HCT116 (cell line): ENCODE data around the gene PLS3. TPM values are rescaled to one million over a fixed set of nuclear protein-coding genes. Genes with fewer than 3 reads are reported as not detected.

Experiments used
- ATAC-seq: fragments of 200-7000 bp; cut with Tn5 transposase; 2 replicates; pipeline ENCODE4 v1.9.1; 2020; ENCODE audit warnings: mild to moderate bottlenecking, moderate library complexity
- BruUV-seq: library from RNA; stranded (reverse); fragments of 400-500 nt; replicated peaks from 2 replicates; lab custom pipeline; 2021; lab: Mats Ljungman, UMichigan
- CTCF ChIA-PET: fragments of 300-600 bp; sonication (Branson Sonifier 250); formaldehyde crosslinking; loops from one replicate; lab custom pipeline; 2021; ENCODE audit warnings: antibody characterized with exemption; lab: Charles Lee
- POLR2A ChIA-PET: fragments of 300-600, 350-600 bp; sonication (Branson Sonifier 250); formaldehyde crosslinking; loops from one replicate; lab custom pipeline; 2021; ENCODE audit warnings: antibody characterized with exemption; lab: Charles Lee
- RAD21 ChIA-PET, 2 experiments: fragments of 300-600 bp; sonication (Branson Sonifier 250); formaldehyde crosslinking; loops; one replicate each; lab custom pipeline; 2023; ENCODE audit warnings: low total read pairs in 2 of 2; ENCODE audit not compliant: uncharacterized antibody in 2 of 2, unreplicated experiment in 2 of 2, low non-redundant PET in 1 of 2; lab: Charles Lee
- DNase-seq: peaks from one replicate; pipeline ENCODE4 v3.0.0-alpha.2; 2010; ENCODE audit warnings: low read depth, low spot score
- H2AFZ ChIP-seq: fragments of 200-600 bp; shearing (Covaris generic), sonication (generic); 2 replicates; pipeline ENCODE4 v1.6.1; 2017; ENCODE audit warnings: low read depth, mixed run types, mixed read lengths, antibody characterized with exemption, low read length; ENCODE audit not compliant: poor library complexity, severe bottlenecking
- H3K27ac ChIP-seq: 2 replicates; pipeline ENCODE4 v1.5.1; 2012; ENCODE audit warnings: low read depth, low read length
- H3K27me3 ChIP-seq: fragments of 200-600 bp; sonication (generic); 2 replicates; pipeline ENCODE4 v1.6.1; 2016; ENCODE audit warnings: mixed run types, low read length, mixed read lengths; ENCODE audit not compliant: insufficient read depth
- H3K36me3 ChIP-seq, 2 experiments: fragments of 200-500 bp in 1 of 2; fragments of 200-600 bp in 1 of 2; sonication (Bioruptor generic) in 1 of 2; sonication (generic) in 1 of 2; 2 replicates each; pipeline versions ENCODE4 v1.5.1 to v1.6.1; 2014 to 2016; ENCODE audit warnings: low read length in 2 of 2, inconsistent platforms in 1 of 2, mixed read lengths in 1 of 2, mixed run types in 1 of 2; ENCODE audit not compliant: insufficient read depth in 2 of 2, control insufficient read depth in 1 of 2
- H3K4me1 ChIP-seq, 2 experiments: fragments of 200-600 bp in 1 of 2; sonication (generic) in 1 of 2; 2 replicates each; pipeline versions ENCODE4 v1.5.1 to v1.6.1; 2012 to 2017; ENCODE audit warnings: low read length in 2 of 2, inconsistent platforms in 1 of 2, mild to moderate bottlenecking in 1 of 2, mixed read lengths in 1 of 2, mixed run types in 1 of 2, moderate library complexity in 1 of 2; ENCODE audit not compliant: insufficient read depth in 2 of 2, control insufficient read depth in 1 of 2
- H3K4me2 ChIP-seq: fragments of 200-600 bp; sonication (generic); 2 replicates; pipeline ENCODE4 v1.6.1; 2017; ENCODE audit warnings: mixed run types, low read length, mixed read lengths
- H3K4me3 ChIP-seq, 2 experiments: fragments of 200-600 bp in 1 of 2; sonication (generic) in 1 of 2; replicated peaks in 1 of 2; 2 replicates each; pipeline ENCODE4 v1.5.1; 2011 to 2016; ENCODE audit warnings: low read length in 2 of 2, control low read depth in 1 of 2, low read depth in 1 of 2, mild to moderate bottlenecking in 1 of 2, mixed read lengths in 1 of 2, mixed run types in 1 of 2
- H3K79me2 ChIP-seq: fragments of 200-600 bp; sonication (generic); 2 replicates; pipeline ENCODE4 v1.6.1; 2017; ENCODE audit warnings: mild to moderate bottlenecking, mixed run types, low read length, moderate library complexity, mixed read lengths; ENCODE audit not compliant: insufficient read depth
- H3K9ac ChIP-seq: fragments of 200-600 bp; sonication (generic); 2 replicates; pipeline ENCODE4 v1.6.1; 2016; ENCODE audit warnings: low read length, mixed read lengths
- H3K9me2 ChIP-seq: fragments of 200-600 bp; sonication (generic), shearing (Covaris generic); 2 replicates; pipeline ENCODE4 v1.6.1; 2017; ENCODE audit warnings: mixed run types, mild to moderate bottlenecking, moderate library complexity; ENCODE audit not compliant: insufficient read depth
- H3K9me3 ChIP-seq, 2 experiments: fragments of 200-500 bp in 1 of 2; fragments of 200-600 bp in 1 of 2; sonication (Bioruptor generic) in 1 of 2; sonication (generic) in 1 of 2; 2 replicates each; pipeline ENCODE4 v1.6.1; 2014 to 2017; ENCODE audit warnings: low read length in 2 of 2, mixed read lengths in 2 of 2, inconsistent platforms in 1 of 2, low read depth in 1 of 2, mild to moderate bottlenecking in 1 of 2, mixed run types in 1 of 2, moderate library complexity in 1 of 2; ENCODE audit not compliant: control insufficient read depth in 1 of 2, insufficient read depth in 1 of 2
- H4K20me1 ChIP-seq: fragments of 200-600 bp; sonication (generic), shearing (Covaris generic); 2 replicates; pipeline ENCODE4 v1.6.1; 2017; ENCODE audit warnings: mixed run types, mild to moderate bottlenecking, moderate library complexity; ENCODE audit not compliant: insufficient read depth
- CEBPB ChIP-seq: IDR thresholded peaks from 2 replicates; pipeline ENCODE4 v1.6.1; 2012; ENCODE audit warnings: low read depth
- EGR1 ChIP-seq: IDR thresholded peaks from 2 replicates; pipeline ENCODE4 v1.6.1; 2012; ENCODE audit warnings: low read depth
- ELF1 ChIP-seq: IDR thresholded peaks from 2 replicates; pipeline ENCODE4 v1.6.1; 2012; ENCODE audit warnings: low read depth, borderline replicate concordance
- POLR2AphosphoS5 ChIP-seq: IDR thresholded peaks from 2 replicates; pipeline ENCODE4 v1.6.1; 2011; ENCODE audit warnings: mild to moderate bottlenecking, low read depth, low read length, moderate library complexity
- SIN3A ChIP-seq: IDR thresholded peaks from 2 replicates; pipeline ENCODE4 v1.6.1; 2012; ENCODE audit warnings: low read depth
- SRF ChIP-seq: IDR thresholded peaks from 2 replicates; pipeline ENCODE4 v1.6.1; 2012; ENCODE audit warnings: low read depth
- TCF7L2 ChIP-seq: IDR thresholded peaks from 2 replicates; pipeline ENCODE4 v1.7.0; 2011; ENCODE audit warnings: borderline replicate concordance, inconsistent platforms; ENCODE audit not compliant: insufficient read depth, insufficient read length; ENCODE audit errors: extremely low read depth
- YY1 ChIP-seq: IDR thresholded peaks from 2 replicates; pipeline ENCODE4 v1.6.1; 2011; ENCODE audit warnings: low read length, low read depth, moderate library complexity, mild to moderate bottlenecking; ENCODE audit not compliant: insufficient replicate concordance; ENCODE audit errors: extremely low read depth
- ZFX ChIP-seq: fragments of 450-650 bp; IDR thresholded peaks from 2 replicates; pipeline ENCODE4 v1.6.1; 2017
- intact Hi-C: fragments of 100-400 bp; cut with micrococcal nuclease; formaldehyde crosslinking; loops from 2 replicates; pipeline ENCODE4 v1.10.0; 2022
- total RNA-seq: library from RNA; stranded (reverse); gene quantifications from one replicate; pipeline ENCODE4 v1.2.1, GENCODE V29; 2021; ENCODE audit not compliant: unreplicated experiment
- TF ChIP-seq, protein P1 (sequence below): IDR thresholded peaks from 2 replicates; pipeline ENCODE4 v1.6.1; 2011; ENCODE audit warnings: mild to moderate bottlenecking, low read length, moderate library complexity; ENCODE audit not compliant: insufficient replicate concordance; ENCODE audit errors: extremely low read depth

The PLS3 gene
- total RNA-seq, 1 experiment from 2014 or later: 50.8 TPM

DNA sequence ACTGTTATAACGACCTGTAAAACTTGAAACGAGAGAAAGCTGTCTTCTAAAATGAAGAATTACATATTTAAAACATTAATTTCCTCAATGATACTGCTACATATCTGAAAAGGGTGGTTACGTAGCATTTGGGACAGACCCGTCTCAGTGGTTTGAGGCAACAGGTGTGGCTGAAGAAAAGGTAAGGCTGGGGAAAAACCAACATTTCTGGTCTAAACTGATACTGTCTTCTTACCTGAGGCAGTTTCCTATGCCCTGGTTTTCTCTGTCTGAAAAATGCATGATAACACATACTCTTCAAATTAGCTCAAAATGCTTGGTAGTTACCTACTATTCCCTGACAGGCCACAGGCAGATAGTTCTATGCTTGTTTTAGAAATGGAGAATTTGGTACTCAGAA is 30.4 kb downstream of the PLS3 start (continued):
- TF ChIP-seq, protein P1, sequence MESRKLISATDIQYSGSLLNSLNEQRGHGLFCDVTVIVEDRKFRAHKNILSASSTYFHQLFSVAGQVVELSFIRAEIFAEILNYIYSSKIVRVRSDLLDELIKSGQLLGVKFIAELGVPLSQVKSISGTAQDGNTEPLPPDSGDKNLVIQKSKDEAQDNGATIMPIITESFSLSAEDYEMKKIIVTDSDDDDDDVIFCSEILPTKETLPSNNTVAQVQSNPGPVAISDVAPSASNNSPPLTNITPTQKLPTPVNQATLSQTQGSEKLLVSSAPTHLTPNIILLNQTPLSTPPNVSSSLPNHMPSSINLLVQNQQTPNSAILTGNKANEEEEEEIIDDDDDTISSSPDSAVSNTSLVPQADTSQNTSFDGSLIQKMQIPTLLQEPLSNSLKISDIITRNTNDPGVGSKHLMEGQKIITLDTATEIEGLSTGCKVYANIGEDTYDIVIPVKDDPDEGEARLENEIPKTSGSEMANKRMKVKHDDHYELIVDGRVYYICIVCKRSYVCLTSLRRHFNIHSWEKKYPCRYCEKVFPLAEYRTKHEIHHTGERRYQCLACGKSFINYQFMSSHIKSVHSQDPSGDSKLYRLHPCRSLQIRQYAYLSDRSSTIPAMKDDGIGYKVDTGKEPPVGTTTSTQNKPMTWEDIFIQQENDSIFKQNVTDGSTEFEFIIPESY: no peak
- TF ChIP-seq CEBPB (no peak), TCF7L2 (no peak), ZFX (no peak), EGR1 (no peak), POLR2AphosphoS5 (no peak), SRF (no peak)

GRCh38 chrX:115591856-115592842 is 31.2 kb downstream of the PLS3 start:
- intact Hi-C loops: no loop called here
- Histone ChIP-seq H3K9ac (no peak overlapping the region), H3K4me1 (peaks cover 6% of the 10 kb centered on the region in 2 experiments; a peak in 2 of 4 replicates), H4K20me1 (no peaks in the 10 kb centered on the region), H3K36me3 (no peaks in the 10 kb centered on the region), H3K79me2 (peaks cover 8% of the 10 kb centered on the region; the same call in 1 of the 2 replicates), H3K4me2 (no peak overlapping the region; the same call in 1 of the 2 replicates), H3K9me3 (no peaks in the 10 kb centered on the region)
- DNase-seq: no peak
- TF ChIP-seq YY1 (no peak), ELF1 (no peak), TCF7L2 (no peak), POLR2AphosphoS5 (no peak), SIN3A (no peak)
- TF ChIP-seq, all 23 proteins: peak for 0
- H3K27me3 ChIP-seq: no peaks in the 10 kb centered on the region
- no peak overlapping the region for H2AFZ ChIP-seq
- no peak overlapping the region for H3K4me3 ChIP-seq
- POLR2A ChIA-PET: no interaction called here
- RAD21 ChIA-PET: no interaction called here
- CTCF ChIA-PET: no interaction called here
- ATAC-seq: no peak; the same call in 1 of the 2 replicates
- BruUV-seq: no TSS peak
- no peaks in the 10 kb centered on the region for H3K9me2 ChIP-seq
- no peak overlapping the region for H3K27ac ChIP-seq
